ENCODE data around the gene RTN1.

- no peak for TF ChIP-seq CTCF (IDR thresholded peaks at IDR 0.05)
- TF ChIP-seq EZH2phosphoT487 (IDR thresholded peaks at IDR 0.05; ENCODE audit: borderline replicate concordance, low read depth), result no peak
- TF ChIP-seq PBX3 (IDR thresholded peaks at IDR 0.05), result no peak
- no peak for TF ChIP-seq MAX (IDR thresholded peaks at IDR 0.05; ENCODE audit: low read depth)
- no peak for TF ChIP-seq CHD2 (IDR thresholded peaks at IDR 0.05; ENCODE audit: low read length, partially characterized antibody)
- TF ChIP-seq RFX5 (IDR thresholded peaks at IDR 0.05; ENCODE audit: low read length), result no peak
- no peak for TF ChIP-seq EP300 (IDR thresholded peaks at IDR 0.05; ENCODE audit: borderline replicate concordance in 1 of 2, low read depth in 1 of 2, low read length in 1 of 2)
- TF ChIP-seq REST (IDR thresholded peaks at IDR 0.05; ENCODE audit: low read depth, low read length), result no peak
- TF ChIP-seq MXI1 (IDR thresholded peaks at IDR 0.05; ENCODE audit: low read depth, low read length), result no peak
Measured at GRCh38 chr14:59753512-59753911, 117.1 kb downstream of the RTN1 start.
